GM12875 (cell line): Measurements from ENCODE around the gene PRAC2.
A peak's percentile ranks its signal among the peaks of the same experiment; 100 is the strongest.

Source experiments
- H3K4me3 ChIP-seq: one replicate; pipeline ENCODE4 v1.5.1; 2011; ENCODE audit warnings: low read depth, low read length, control low read depth
- TF ChIP-seq, protein P1 (sequence below): IDR thresholded peaks from 2 replicates; pipeline ENCODE4 v1.5.1; 2011; ENCODE audit warnings: low read depth, mild to moderate bottlenecking, control low read depth, inconsistent platforms, low read length, moderate library complexity, borderline replicate concordance; ENCODE audit not compliant: insufficient read depth

Gene PRAC2

DNA sequence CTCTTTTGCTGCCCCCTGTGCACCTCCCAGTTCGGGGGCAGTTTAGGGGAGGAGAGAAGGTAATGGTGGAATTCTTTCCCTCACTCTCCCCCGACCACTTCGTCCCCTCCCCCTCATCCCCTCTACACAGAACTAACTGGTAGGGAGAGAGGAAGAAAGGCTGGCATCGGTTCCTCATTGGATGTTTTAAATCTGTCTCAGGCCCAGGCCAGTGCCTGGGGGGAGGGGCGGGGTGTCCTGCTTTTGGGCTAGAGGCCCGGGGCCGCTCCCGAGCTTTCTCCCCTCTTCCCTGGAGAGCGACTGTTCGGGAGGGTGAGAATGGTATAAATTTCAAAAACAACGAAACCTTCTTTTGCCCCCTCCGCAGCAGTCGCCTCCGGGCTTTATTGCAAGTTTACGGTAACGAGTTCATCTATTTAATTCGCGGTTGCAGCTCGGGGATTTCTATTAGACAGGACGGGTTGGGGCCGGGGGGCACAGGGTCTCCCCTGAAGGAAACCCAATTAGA is at the start of gene PRAC2:
TSS of gene PRAC2 (plus strand) at position 271 of the 508 bp plus-strand sequence. CDS start 1,226 bp downstream, outside the sequence.
- TF ChIP-seq, protein P1, sequence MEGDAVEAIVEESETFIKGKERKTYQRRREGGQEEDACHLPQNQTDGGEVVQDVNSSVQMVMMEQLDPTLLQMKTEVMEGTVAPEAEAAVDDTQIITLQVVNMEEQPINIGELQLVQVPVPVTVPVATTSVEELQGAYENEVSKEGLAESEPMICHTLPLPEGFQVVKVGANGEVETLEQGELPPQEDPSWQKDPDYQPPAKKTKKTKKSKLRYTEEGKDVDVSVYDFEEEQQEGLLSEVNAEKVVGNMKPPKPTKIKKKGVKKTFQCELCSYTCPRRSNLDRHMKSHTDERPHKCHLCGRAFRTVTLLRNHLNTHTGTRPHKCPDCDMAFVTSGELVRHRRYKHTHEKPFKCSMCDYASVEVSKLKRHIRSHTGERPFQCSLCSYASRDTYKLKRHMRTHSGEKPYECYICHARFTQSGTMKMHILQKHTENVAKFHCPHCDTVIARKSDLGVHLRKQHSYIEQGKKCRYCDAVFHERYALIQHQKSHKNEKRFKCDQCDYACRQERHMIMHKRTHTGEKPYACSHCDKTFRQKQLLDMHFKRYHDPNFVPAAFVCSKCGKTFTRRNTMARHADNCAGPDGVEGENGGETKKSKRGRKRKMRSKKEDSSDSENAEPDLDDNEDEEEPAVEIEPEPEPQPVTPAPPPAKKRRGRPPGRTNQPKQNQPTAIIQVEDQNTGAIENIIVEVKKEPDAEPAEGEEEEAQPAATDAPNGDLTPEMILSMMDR, result no peak
- no peak within 1 kb of the TSS for H3K4me3 ChIP-seq

- no peak overlapping the region for H3K4me3 ChIP-seq
- TF ChIP-seq, protein P1, result no peak
Observed at GRCh38 chr17:48676963-48677558, 45.9 kb upstream of the PRAC2 start.

GRCh38 chr17:48678141-48678971 is 44.6 kb upstream of the PRAC2 start:
- TF ChIP-seq, protein P1, result peak; percentile 99

DNA sequence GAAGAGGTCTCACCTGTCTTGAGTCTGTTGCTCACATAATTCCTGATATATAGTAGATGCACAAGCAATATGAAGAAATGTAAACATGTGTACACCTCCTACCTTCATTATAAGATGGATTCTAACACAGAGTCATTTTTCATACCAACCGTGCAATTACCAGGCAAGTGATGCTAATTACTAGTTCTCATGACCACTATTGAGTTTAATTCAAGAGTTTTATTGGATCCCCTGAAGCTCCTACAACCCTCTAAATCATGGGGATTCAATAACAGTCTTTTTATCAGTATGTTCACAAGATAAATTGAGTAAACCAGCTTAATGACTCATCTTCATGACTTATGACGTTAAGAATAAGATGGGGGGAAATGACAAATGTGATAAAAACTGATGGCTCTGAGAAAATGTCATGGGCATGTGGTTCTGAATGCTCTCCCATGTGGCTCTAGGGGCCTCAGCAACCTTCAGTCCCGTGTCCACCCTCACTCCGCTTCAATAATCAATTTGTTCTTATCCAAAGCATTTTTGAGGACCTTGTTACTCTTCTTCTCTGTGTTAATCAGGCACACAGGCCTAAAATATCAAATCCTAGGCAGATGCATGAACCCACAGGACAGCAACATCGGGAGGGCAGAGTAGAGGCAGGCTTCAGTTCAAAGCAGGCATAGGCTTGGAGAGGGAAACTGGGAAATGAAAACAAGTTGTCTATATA is 43.4 kb upstream of the PRAC2 start:
- H3K4me3 ChIP-seq, result no peak overlapping the region
- TF ChIP-seq, protein P1, result no peak

More at GRCh38 chr17:48678141-48678971, 44.6 kb upstream of the PRAC2 start:
- H3K4me3 ChIP-seq, result no peak overlapping the region

- no peak overlapping the region for H3K4me3 ChIP-seq
- TF ChIP-seq, protein P1, result no peak
Observed at GRCh38 chr17:48681609-48682008, 41.4 kb upstream of the PRAC2 start.

DNA sequence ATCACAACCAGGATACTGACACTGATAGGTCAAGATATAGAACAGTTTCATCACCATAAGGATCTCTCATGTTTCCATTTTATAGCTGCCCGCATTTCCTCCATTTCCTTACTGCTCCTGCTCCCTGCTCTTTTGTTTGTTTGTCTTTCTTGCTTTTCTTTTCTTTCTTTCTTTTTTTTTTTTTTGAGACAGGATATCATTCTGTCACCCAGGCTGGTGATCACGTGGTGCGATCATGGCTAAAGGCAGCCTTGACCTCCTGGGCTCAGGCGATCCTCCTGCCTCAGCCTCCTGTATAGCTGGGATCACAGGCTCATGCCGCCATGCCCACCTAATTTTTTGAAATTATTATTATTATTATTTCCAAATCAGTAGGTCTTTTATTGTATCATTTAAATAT is 32.3 kb upstream of the PRAC2 start:
- H3K4me3 ChIP-seq, result no peak overlapping the region
- TF ChIP-seq, protein P1, result no peak
